Measurements from ENCODE around the gene TBX18. TPM values are rescaled to one million over a fixed set of nuclear protein-coding genes. Genes with fewer than 3 reads are reported as not detected.

The TBX18 gene
- total RNA-seq, 2 experiments from 2014 or later = not detected

GRCh38 chr6:84769306-84769705, 4.9 kb upstream of the TBX18 start:
- H3K36me3 Mint-ChIP-seq = peaks cover 10% of the 10 kb centered on the region
- POLR2A ChIA-PET = no interaction called here
- H3K4me3 Mint-ChIP-seq = no peak overlapping the region
- H3K4me1 Mint-ChIP-seq = peaks cover 8% of the 10 kb centered on the region
- H3K27me3 Mint-ChIP-seq = peaks cover 84% of the 10 kb centered on the region
- no peak for DNase-seq
- H3K9me3 Mint-ChIP-seq = peaks cover 17% of the 10 kb centered on the region
- ATAC-seq (ENCODE audit: low read depth) = no peak
- no peak overlapping the region for H3K27ac Mint-ChIP-seq

- H3K4me3 Mint-ChIP-seq = no peak overlapping the region
- peaks cover 11% of the 10 kb centered on the region for H3K36me3 Mint-ChIP-seq
- DNase-seq (no peak), ATAC-seq (ENCODE audit: low read depth) (no peak)
- no peak overlapping the region for H3K27ac Mint-ChIP-seq
- peaks cover 9% of the 10 kb centered on the region for H3K4me1 Mint-ChIP-seq
- peaks cover 84% of the 10 kb centered on the region for H3K27me3 Mint-ChIP-seq
- POLR2A ChIA-PET = no interaction called here
- H3K9me3 Mint-ChIP-seq = peaks cover 17% of the 10 kb centered on the region
Observed at GRCh38 chr6:84768442-84769174, 4.2 kb upstream of the TBX18 start.

- DNase-seq (no peak), ATAC-seq (ENCODE audit: low read depth) (no peak)
- H3K4me1 Mint-ChIP-seq = peaks cover 6% of the 10 kb centered on the region
- peaks cover 17% of the 10 kb centered on the region for H3K9me3 Mint-ChIP-seq
- POLR2A ChIA-PET = no interaction called here
- peaks cover 86% of the 10 kb centered on the region for H3K27me3 Mint-ChIP-seq
- peaks cover 9% of the 10 kb centered on the region for H3K36me3 Mint-ChIP-seq
- H3K4me3 Mint-ChIP-seq = no peak overlapping the region
- H3K27ac Mint-ChIP-seq = peak overlapping the region; percentile 40
Observed at GRCh38 chr6:84767526-84768201, 3.3 kb upstream of the TBX18 start.

GRCh38 chr6:84766799-84767525, 2.6 kb upstream of the TBX18 start:
- H3K4me3 Mint-ChIP-seq = no peak overlapping the region
- peaks cover 14% of the 10 kb centered on the region for H3K9me3 Mint-ChIP-seq
- H3K36me3 Mint-ChIP-seq = peaks cover 9% of the 10 kb centered on the region
- DNase-seq (peak; percentile 27), ATAC-seq (ENCODE audit: low read depth) (no peak)
- peaks cover 86% of the 10 kb centered on the region for H3K27me3 Mint-ChIP-seq
- H3K4me1 Mint-ChIP-seq = peaks cover 6% of the 10 kb centered on the region
- peak overlapping the region; percentile 34 for H3K27ac Mint-ChIP-seq
- POLR2A ChIA-PET = no interaction called here

- H3K4me1 Mint-ChIP-seq = peaks cover 6% of the 10 kb centered on the region
- POLR2A ChIA-PET = no interaction called here
- peak overlapping the region; percentile 31 for H3K27ac Mint-ChIP-seq
- H3K27me3 Mint-ChIP-seq = peaks cover 86% of the 10 kb centered on the region
- H3K36me3 Mint-ChIP-seq = peaks cover 8% of the 10 kb centered on the region
- ATAC-seq (ENCODE audit: low read depth) (no peak), DNase-seq (peak; percentile 30)
- H3K9me3 Mint-ChIP-seq = peaks cover 11% of the 10 kb centered on the region
- no peak overlapping the region for H3K4me3 Mint-ChIP-seq
Observed at GRCh38 chr6:84766118-84766798, 1.9 kb upstream of the TBX18 start.

GRCh38 chr6:84763886-84764331, 489 bp downstream of the TBX18 start:
- peak overlapping the region; percentile 51 for H3K4me3 Mint-ChIP-seq

GRCh38 chr6:84763003-84763885, 1.2 kb downstream of the TBX18 start:
- H3K9me3 Mint-ChIP-seq = peaks cover 7% of the 10 kb centered on the region
- POLR2A ChIA-PET = no interaction called here
- H3K36me3 Mint-ChIP-seq = peaks cover 8% of the 10 kb centered on the region
- peak overlapping the region; percentile 61 for H3K27ac Mint-ChIP-seq
- peaks cover 6% of the 10 kb centered on the region for H3K4me1 Mint-ChIP-seq
- H3K4me3 Mint-ChIP-seq = peak overlapping the region; percentile 52
- DNase-seq (no peak), ATAC-seq (ENCODE audit: low read depth) (no peak)
- peaks cover 81% of the 10 kb centered on the region for H3K27me3 Mint-ChIP-seq

More at GRCh38 chr6:84763886-84764331, 489 bp downstream of the TBX18 start:
- ATAC-seq (ENCODE audit: low read depth) (no peak), DNase-seq (peak; percentile 39)
- POLR2A ChIA-PET = no interaction called here
- H3K4me1 Mint-ChIP-seq = peaks cover 6% of the 10 kb centered on the region
- H3K9me3 Mint-ChIP-seq = peaks cover 8% of the 10 kb centered on the region
- H3K27me3 Mint-ChIP-seq = peaks cover 87% of the 10 kb centered on the region
- H3K27ac Mint-ChIP-seq = peak overlapping the region; percentile 60
- H3K36me3 Mint-ChIP-seq = peaks cover 8% of the 10 kb centered on the region

GRCh38 chr6:84762220-84763002, 2.0 kb downstream of the TBX18 start:
- H3K27ac Mint-ChIP-seq = no peak overlapping the region
- peaks cover 2% of the 10 kb centered on the region for H3K9me3 Mint-ChIP-seq
- POLR2A ChIA-PET = no interaction called here
- no peak overlapping the region for H3K4me3 Mint-ChIP-seq
- peaks cover 6% of the 10 kb centered on the region for H3K4me1 Mint-ChIP-seq
- ATAC-seq (ENCODE audit: low read depth) (no peak), DNase-seq (no peak)
- H3K36me3 Mint-ChIP-seq = peaks cover 5% of the 10 kb centered on the region
- peaks cover 77% of the 10 kb centered on the region for H3K27me3 Mint-ChIP-seq

GRCh38 chr6:84758486-84758885, 5.9 kb downstream of the TBX18 start:
- ATAC-seq (ENCODE audit: low read depth) (no peak), DNase-seq (no peak)
- Mint-ChIP-seq H3K4me1 (no peaks in the 10 kb centered on the region), H3K4me3 (no peak overlapping the region), H3K36me3 (peaks cover 1% of the 10 kb centered on the region), H3K9me3 (no peaks in the 10 kb centered on the region), H3K27ac (no peak overlapping the region), H3K27me3 (peaks cover 48% of the 10 kb centered on the region)
- POLR2A ChIA-PET = no interaction called here

- POLR2A ChIA-PET = no interaction called here
- ATAC-seq (ENCODE audit: low read depth) = no peak
- DNase-seq = no peak
- Mint-ChIP-seq H3K9me3 (no peaks in the 10 kb centered on the region), H3K27me3 (peaks cover 34% of the 10 kb centered on the region), H3K27ac (no peak overlapping the region), H3K36me3 (no peaks in the 10 kb centered on the region), H3K4me1 (no peaks in the 10 kb centered on the region), H3K4me3 (no peak overlapping the region)
Observed at GRCh38 chr6:84756877-84757276, 7.5 kb downstream of the TBX18 start.

GRCh38 chr6:84756466-84756865, 7.9 kb downstream of the TBX18 start:
- peaks cover 30% of the 10 kb centered on the region for H3K27me3 Mint-ChIP-seq
- no peak for ATAC-seq (ENCODE audit: low read depth)
- H3K4me1 Mint-ChIP-seq = no peaks in the 10 kb centered on the region
- no peak for DNase-seq
- no peak overlapping the region for H3K4me3 Mint-ChIP-seq
- POLR2A ChIA-PET = no interaction called here
- no peak overlapping the region for H3K27ac Mint-ChIP-seq
- H3K9me3 Mint-ChIP-seq = no peaks in the 10 kb centered on the region
- no peaks in the 10 kb centered on the region for H3K36me3 Mint-ChIP-seq

GRCh38 chr6:84753173-84753572, 11.2 kb downstream of the TBX18 start:
- H3K27ac Mint-ChIP-seq = no peak overlapping the region
- no peaks in the 10 kb centered on the region for H3K36me3 Mint-ChIP-seq
- no peak overlapping the region for H3K4me3 Mint-ChIP-seq
- no peak for DNase-seq
- no peaks in the 10 kb centered on the region for H3K9me3 Mint-ChIP-seq
- H3K27me3 Mint-ChIP-seq = peaks cover 14% of the 10 kb centered on the region
- ATAC-seq (ENCODE audit: low read depth) = no peak
- H3K4me1 Mint-ChIP-seq = no peaks in the 10 kb centered on the region
- POLR2A ChIA-PET = no interaction called here
